HepG2 (cell line): Measurements from ENCODE around the gene RPTOR. TPM values are rescaled to one million over a fixed set of nuclear protein-coding genes. Genes with fewer than 3 reads are reported as not detected.

Experiments
- ATAD3A ChIP-seq: sonication (generic); formaldehyde crosslinking; IDR thresholded peaks from 2 replicates; pipeline ENCODE4 v1.4.0; 2020; ENCODE audit warnings: missing genetic modification reagents
- CREB1 ChIP-seq, 2 experiments: fragments of 450-650 bp in 1 of 2; IDR thresholded peaks; 2 replicates each; pipeline ENCODE4 v1.6.1; 2016 to 2017; ENCODE audit warnings: control low read depth in 1 of 2, mild to moderate bottlenecking in 1 of 2, missing compliant biosample characterization in 1 of 2, missing genetic modification characterization in 1 of 2
- DZIP1 ChIP-seq: sonication (generic); formaldehyde crosslinking; IDR thresholded peaks from 2 replicates; pipeline ENCODE4 v1.5.0; 2020; ENCODE audit warnings: mild to moderate bottlenecking, missing genetic modification reagents
- ETS1 ChIP-seq: sonication (generic); formaldehyde crosslinking; IDR thresholded peaks from 2 replicates; pipeline ENCODE4 v1.4.0; 2020; ENCODE audit warnings: missing genetic modification reagents
- MATR3 ChIP-seq: sonication (generic); formaldehyde crosslinking; IDR thresholded peaks from 2 replicates; pipeline ENCODE4 v1.4.0; 2020; ENCODE audit warnings: missing genetic modification reagents
- MXD4 ChIP-seq: IDR thresholded peaks from 2 replicates; pipeline ENCODE4 v1.6.1; 2016; ENCODE audit warnings: mild to moderate bottlenecking, missing biosample characterization, missing genetic modification reagents
- NFRKB ChIP-seq: fragments of 450-650 bp; IDR thresholded peaks from 2 replicates; pipeline ENCODE4 v1.6.1; 2017
- ONECUT2 ChIP-seq: sonication (generic); formaldehyde crosslinking; IDR thresholded peaks from 2 replicates; pipeline ENCODE4 v1.4.0; 2020; ENCODE audit warnings: missing genetic modification reagents
- PRMT3 ChIP-seq: sonication (generic); formaldehyde crosslinking; IDR thresholded peaks from 2 replicates; pipeline ENCODE4 v1.8.1; 2022; ENCODE audit warnings: low read depth, mild to moderate bottlenecking, moderate library complexity, missing genetic modification reagents, borderline replicate concordance
- SIX4 ChIP-seq: sonication (generic); formaldehyde crosslinking; IDR thresholded peaks from 2 replicates; pipeline ENCODE4 v1.4.0; 2020; ENCODE audit warnings: missing genetic modification reagents
- STAG1 ChIP-seq: sonication (generic); formaldehyde crosslinking; IDR thresholded peaks from 2 replicates; pipeline ENCODE4 v1.4.0; 2020; ENCODE audit warnings: missing genetic modification reagents
- TOPORS ChIP-seq: sonication (generic); formaldehyde crosslinking; IDR thresholded peaks from 2 replicates; pipeline ENCODE4 v1.8.0; 2023; ENCODE audit warnings: mild to moderate bottlenecking, missing genetic modification reagents
- TSC22D2 ChIP-seq: sonication (generic); formaldehyde crosslinking; IDR thresholded peaks from 2 replicates; pipeline ENCODE4 v1.5.1; 2020; ENCODE audit warnings: missing genetic modification reagents, mild to moderate bottlenecking, borderline replicate concordance
- ZNF124 ChIP-seq: sonication (generic); formaldehyde crosslinking; IDR thresholded peaks from 2 replicates; pipeline ENCODE4 v1.4.0; 2020; ENCODE audit warnings: missing genetic modification reagents
- ZNF251 ChIP-seq: sonication (generic); formaldehyde crosslinking; IDR thresholded peaks from 2 replicates; pipeline ENCODE4 v1.9.0; 2021; ENCODE audit warnings: mild to moderate bottlenecking, missing genetic modification reagents
- ZNF256 ChIP-seq: sonication (generic); formaldehyde crosslinking; conservative IDR thresholded peaks from 2 replicates; pipeline ENCODE4 v1.4.0; 2020; ENCODE audit warnings: missing genetic modification reagents
- ZNF275 ChIP-seq: sonication (generic); formaldehyde crosslinking; IDR thresholded peaks from 2 replicates; pipeline ENCODE4 v1.8.0; 2022; ENCODE audit warnings: missing genetic modification reagents, mild to moderate bottlenecking, inconsistent platforms, borderline replicate concordance
- ZNF280B ChIP-seq: sonication (generic); formaldehyde crosslinking; IDR thresholded peaks from 2 replicates; pipeline ENCODE4 v1.5.0; 2020; ENCODE audit warnings: missing genetic modification reagents, mild to moderate bottlenecking, borderline replicate concordance
- ZNF3 ChIP-seq: IDR thresholded peaks from 2 replicates; pipeline ENCODE4 v1.7.0; 2017; ENCODE audit warnings: inconsistent platforms
- ZNF510 ChIP-seq: sonication (generic); formaldehyde crosslinking; IDR thresholded peaks from 2 replicates; pipeline ENCODE4 v1.4.0; 2020; ENCODE audit warnings: low read depth, mild to moderate bottlenecking, missing genetic modification reagents
- polyA plus RNA-seq, 8 experiments: library from polyadenylated mRNA; depleted of rRNA in 3 of 8; stranded (reverse) in 7 of 8; unstranded in 1 of 8; fragments of >200 nt; fragmentation: Illumina TruSeq in 4 of 8; extraction: Trizol in 4 of 8; gene quantifications; 2 replicates each; pipeline versions ENCODE4 v1.2.1 to v1.2.3, GENCODE V29; 2011 to 2016; ENCODE audit warnings: low read depth in 4 of 8, missing spikeins in 1 of 8, mixed read lengths in 1 of 8; ENCODE audit not compliant: insufficient read depth in 1 of 8
- total RNA-seq, 5 experiments: library from RNA; depleted of rRNA; stranded (reverse); fragments of >200 nt; fragmentation: Illumina TruSeq; extraction: Trizol; gene quantifications; 2 replicates each; pipeline ENCODE4 v1.2.3, GENCODE V29; 2016; ENCODE audit warnings: low read depth in 1 of 5

RPTOR gene
- total and polyA plus RNA-seq, 2 of the 13 experiments (the other 11 are each of a cell fraction or from before 2014, with no cell fraction given), result 6.6 to 25.3 TPM

GRCh38 chr17:80649672-80650330 is 105.2 kb downstream of the RPTOR start (continued):
- no peak for TF ChIP-seq TSC22D2
- TF ChIP-seq ZNF3 (CRISPR knock-in tag), result no peak
- no peak for TF ChIP-seq ZNF510 (CRISPR knock-in tag)
- TF ChIP-seq STAG1 (CRISPR knock-in tag), result peak; percentile 84
- no peak for TF ChIP-seq CREB1 (IDR thresholded peaks at IDR 0.05)
- no peak for TF ChIP-seq CREB1 (CRISPR knock-in tag; IDR thresholded peaks at IDR 0.05)
- no peak for TF ChIP-seq ONECUT2 (CRISPR knock-in tag)
- no peak for TF ChIP-seq TOPORS (CRISPR knock-in tag)
- no peak for TF ChIP-seq ZNF256 (CRISPR knock-in tag)
- no peak for TF ChIP-seq ZNF124 (CRISPR knock-in tag)
- no peak for TF ChIP-seq ZNF280B (CRISPR knock-in tag)
- TF ChIP-seq PRMT3 (CRISPR knock-in tag), result no peak
- TF ChIP-seq MXD4 (CRISPR knock-in tag), result no peak
- no peak for TF ChIP-seq DZIP1 (CRISPR knock-in tag)
- no peak for TF ChIP-seq SIX4
- no peak for TF ChIP-seq ATAD3A (CRISPR knock-in tag)
- TF ChIP-seq MATR3 (CRISPR knock-in tag), result no peak
- no peak for TF ChIP-seq ETS1
- TF ChIP-seq NFRKB, result no peak
- TF ChIP-seq ZNF251 (CRISPR knock-in tag), result no peak
- TF ChIP-seq ZNF275 (CRISPR knock-in tag), result no peak
